Activated CD4-positive, alpha-beta T cell treated with anti-CD3 and anti-CD28 coated beads for 36 hours (primary cell): ENCODE results near the gene SEC24C. TPM values are rescaled to one million over a fixed set of nuclear protein-coding genes. Genes with fewer than 3 reads are reported as not detected.
A peak's percentile ranks its signal among the peaks of the same experiment; 100 is the strongest.
"Not testable (repeated sequence)": the region's sequence is repeated elsewhere in the genome, so short reads cannot be mapped to it uniquely, and the experiment has no call there.

Source experiments
- ATAC-seq: fragments of 200-7000 bp; cut with Tn5 transposase; one replicate; pipeline ENCODE4 v1.10.0; 2021; ENCODE audit warnings: mild to moderate bottlenecking, moderate library complexity
- CTCF ChIA-PET: fragments of 350-600 bp; sonication (Branson Sonifier 250); formaldehyde crosslinking; loops from one replicate; lab custom pipeline; 2021; ENCODE audit warnings: antibody characterized with exemption; lab: Charles Lee
- POLR2A ChIA-PET: fragments of 350-600 bp; sonication (Branson Sonifier 250); formaldehyde crosslinking; loops from one replicate; lab custom pipeline; 2021; ENCODE audit warnings: antibody characterized with exemption, inconsistent platforms; lab: Charles Lee
- DNase-seq: peaks from one replicate; pipeline ENCODE4 v3.0.0-alpha.2; 2020
- H3K27ac Mint-ChIP-seq: one replicate; pipeline ENCODE4 v1.8.0; 2021; ENCODE audit warnings: mixed read lengths
- H3K27me3 Mint-ChIP-seq: one replicate; pipeline ENCODE4 v1.8.0; 2021; ENCODE audit warnings: mixed read lengths
- H3K36me3 Mint-ChIP-seq: one replicate; pipeline ENCODE4 v1.8.0; 2021; ENCODE audit warnings: low read depth, mixed read lengths
- H3K4me1 Mint-ChIP-seq: one replicate; pipeline ENCODE4 v1.8.0; 2021; ENCODE audit warnings: mixed read lengths
- H3K4me3 Mint-ChIP-seq: one replicate; pipeline ENCODE4 v1.8.0; 2021; ENCODE audit warnings: mild to moderate bottlenecking, moderate library complexity, mixed read lengths
- H3K9me3 Mint-ChIP-seq: one replicate; pipeline ENCODE4 v1.8.0; 2021; ENCODE audit warnings: low read depth, mixed read lengths
- intact Hi-C, 2 experiments: fragments of 100-400 bp; cut with DNase I in 1 of 2; cut with micrococcal nuclease in 1 of 2; formaldehyde crosslinking; loops; one replicate each; pipeline versions ENCODE4 v1.14.2 to v1.15.1; 2022 to 2024; cut with DNase I, micrococcal nuclease
- total RNA-seq, 2 experiments: library from RNA; stranded (reverse); gene quantifications; one replicate each; pipeline ENCODE4 v1.2.3, GENCODE V29; 2021

The SEC24C gene
- total RNA-seq, 2 experiments from 2014 or later = 84.6 to 88.2 TPM

GRCh38 chr10:73713912-73714311, 30.3 kb upstream of the SEC24C start:
- H3K27me3 Mint-ChIP-seq, H3K9me3 Mint-ChIP-seq, H3K27ac Mint-ChIP-seq, POLR2A ChIA-PET, DNase-seq, H3K4me1 Mint-ChIP-seq, H3K4me3 Mint-ChIP-seq, ATAC-seq, intact Hi-C loops, CTCF ChIA-PET: not testable (repeated sequence)
- H3K36me3 Mint-ChIP-seq = peaks cover 25% of the 10 kb centered on the region

GRCh38 chr10:73714483-73714882, 29.7 kb upstream of the SEC24C start:
- peaks cover 28% of the 10 kb centered on the region for H3K36me3 Mint-ChIP-seq
- POLR2A ChIA-PET, CTCF ChIA-PET, H3K27ac Mint-ChIP-seq, DNase-seq, H3K9me3 Mint-ChIP-seq, ATAC-seq, H3K27me3 Mint-ChIP-seq, intact Hi-C loops, H3K4me1 Mint-ChIP-seq, H3K4me3 Mint-ChIP-seq: not testable (repeated sequence)

- H3K9me3 Mint-ChIP-seq, POLR2A ChIA-PET, H3K27me3 Mint-ChIP-seq, ATAC-seq, intact Hi-C loops, H3K4me3 Mint-ChIP-seq, DNase-seq, H3K27ac Mint-ChIP-seq, H3K4me1 Mint-ChIP-seq, CTCF ChIA-PET: not testable (repeated sequence)
- peaks cover 29% of the 10 kb centered on the region for H3K36me3 Mint-ChIP-seq
Measured at GRCh38 chr10:73715179-73716156, 28.7 kb upstream of the SEC24C start.

- no peaks in the 10 kb centered on the region for H3K27me3 Mint-ChIP-seq
- no peak for DNase-seq
- peaks cover 35% of the 10 kb centered on the region for H3K36me3 Mint-ChIP-seq
- CTCF ChIA-PET = no interaction called here
- no peak overlapping the region for H3K27ac Mint-ChIP-seq
- POLR2A ChIA-PET = no interaction called here
- H3K4me3 Mint-ChIP-seq = no peak overlapping the region
- no peaks in the 10 kb centered on the region for H3K9me3 Mint-ChIP-seq
- intact Hi-C loops = no loop called here
- H3K4me1 Mint-ChIP-seq = peaks cover 4% of the 10 kb centered on the region
- no peak for ATAC-seq
Measured at GRCh38 chr10:73716251-73716650, 27.9 kb upstream of the SEC24C start.

GRCh38 chr10:73717556-73717955, 26.6 kb upstream of the SEC24C start:
- no peak for ATAC-seq
- H3K4me3 Mint-ChIP-seq = no peak overlapping the region
- no peaks in the 10 kb centered on the region for H3K9me3 Mint-ChIP-seq
- intact Hi-C loops = no loop called here
- H3K27ac Mint-ChIP-seq = peak overlapping the region; percentile 9
- ChIA-PET CTCF (interaction anchor here (0.7 kb wide), 1 partner anchor 9 kb away, joined by 3 read pairs; no protein-coding TSS in a partner anchor), POLR2A (interaction anchor here (0.7 kb wide), 1 partner anchor 26 kb away, joined by 3 read pairs; no protein-coding TSS in a partner anchor)
- peaks cover 34% of the 10 kb centered on the region for H3K36me3 Mint-ChIP-seq
- DNase-seq = no peak
- H3K27me3 Mint-ChIP-seq = no peaks in the 10 kb centered on the region
- peaks cover 4% of the 10 kb centered on the region for H3K4me1 Mint-ChIP-seq

- H3K27me3 Mint-ChIP-seq, ATAC-seq, H3K4me3 Mint-ChIP-seq, H3K4me1 Mint-ChIP-seq, H3K9me3 Mint-ChIP-seq, intact Hi-C loops, POLR2A ChIA-PET, CTCF ChIA-PET, DNase-seq: not testable (repeated sequence)
- peaks cover 31% of the 10 kb centered on the region for H3K36me3 Mint-ChIP-seq
- peak overlapping the region; percentile 43 for H3K27ac Mint-ChIP-seq
Measured at GRCh38 chr10:73720561-73720960, 23.6 kb upstream of the SEC24C start.

- ChIA-PET POLR2A (interaction anchor here (0.6 kb wide), 1 partner anchor 1264 kb away, joined by 4 read pairs; no protein-coding TSS in a partner anchor), CTCF (no interaction called here)
- DNase-seq (no peak), ATAC-seq (no peak)
- H3K4me1 Mint-ChIP-seq = peaks cover 5% of the 10 kb centered on the region
- peaks cover 35% of the 10 kb centered on the region for H3K36me3 Mint-ChIP-seq
- no peak overlapping the region for H3K4me3 Mint-ChIP-seq
- H3K27me3 Mint-ChIP-seq = no peaks in the 10 kb centered on the region
- no peak overlapping the region for H3K27ac Mint-ChIP-seq
- H3K9me3 Mint-ChIP-seq = no peaks in the 10 kb centered on the region
- intact Hi-C loops = no loop called here
Measured at GRCh38 chr10:73723516-73723915, 20.7 kb upstream of the SEC24C start.

GRCh38 chr10:73729781-73730152, 14.4 kb upstream of the SEC24C start:
- DNase-seq (peak; percentile 71), ATAC-seq (peak; percentile 43)
- not testable (repeated sequence) for H3K27me3 Mint-ChIP-seq, H3K4me1 Mint-ChIP-seq, H3K9me3 Mint-ChIP-seq
- Mint-ChIP-seq H3K27ac (peak overlapping the region; percentile 97), H3K4me3 (peak overlapping the region; percentile 98), H3K36me3 (peaks cover 22% of the 10 kb centered on the region)
- ChIA-PET POLR2A (interaction anchor here (0.6 to 2.6 kb wide), 7 partner anchors 13 to 478 kb away, joined by 3 to 28 read pairs (median 3); partner anchors contain the start of genes CHCHD1 and SEC24C), CTCF (interaction anchor here (0.9 to 1.0 kb wide), 2 partner anchors 58 to 151 kb away, joined by 3 read pairs; no protein-coding TSS in a partner anchor)
- intact Hi-C loops = loop anchor here (1.0 to 5.0 kb wide), 10 partner anchors 15 to 633 kb away; partner anchors contain the start of genes DNAJC9 (in 2 of the 2), SEC24C (in 2 of the 2), ECD (in 1 of the 2) and FAM149B1 (in 1 of the 2)

- peaks cover 9% of the 10 kb centered on the region for H3K4me1 Mint-ChIP-seq
- ChIA-PET CTCF (interaction anchor here (0.6 to 2.0 kb wide), 8 partner anchors 13 to 150 kb away, joined by 3 to 9 read pairs (median 4); partner anchors contain the start of gene CHCHD1), POLR2A (interaction anchor here (0.5 to 2.6 kb wide), 10 partner anchors 13 to 749 kb away, joined by 3 to 28 read pairs (median 4); partner anchors contain the start of genes CHCHD1 and SEC24C)
- peak overlapping the region; percentile 98 for H3K4me3 Mint-ChIP-seq
- H3K9me3 Mint-ChIP-seq = no peaks in the 10 kb centered on the region
- peaks cover 22% of the 10 kb centered on the region for H3K36me3 Mint-ChIP-seq
- ATAC-seq (peak; percentile 93), DNase-seq (peak; percentile 95)
- no peaks in the 10 kb centered on the region for H3K27me3 Mint-ChIP-seq
- intact Hi-C loops = loop anchor here (1.0 to 5.0 kb wide), 10 partner anchors 14 to 634 kb away; partner anchors contain the start of genes DNAJC9 (in 2 of the 2), SEC24C (in 2 of the 2), ECD (in 1 of the 2) and FAM149B1 (in 1 of the 2)
- H3K27ac Mint-ChIP-seq = peak overlapping the region; percentile 97
Measured at GRCh38 chr10:73730153-73730906, 13.8 kb upstream of the SEC24C start.

GRCh38 chr10:73731588-73732375, 12.4 kb upstream of the SEC24C start:
- ChIA-PET CTCF (interaction anchor here (1.1 to 2.0 kb wide), 4 partner anchors 11 to 54 kb away, joined by 3 to 9 read pairs (median 4); no protein-coding TSS in a partner anchor), POLR2A (interaction anchor here (0.6 to 2.6 kb wide), 4 partner anchors 11 to 60 kb away, joined by 3 to 28 read pairs (median 8); partner anchors contain the start of gene SEC24C)
- H3K4me3 Mint-ChIP-seq = peak overlapping the region; percentile 32
- no peaks in the 10 kb centered on the region for H3K9me3 Mint-ChIP-seq
- no peak for ATAC-seq
- H3K36me3 Mint-ChIP-seq = peaks cover 13% of the 10 kb centered on the region
- no peak for DNase-seq
- no peak overlapping the region for H3K27ac Mint-ChIP-seq
- peaks cover 9% of the 10 kb centered on the region for H3K4me1 Mint-ChIP-seq
- intact Hi-C loops = loop anchor here in 1 of 2 experiments (5.0 kb wide), 1 partner anchor 484 kb away; the partner anchor contains the start of gene DNAJC9
- no peaks in the 10 kb centered on the region for H3K27me3 Mint-ChIP-seq
